Hepatocyte (in vitro differentiated cells): Measurements from ENCODE around the gene NDUFS1. TPM values are rescaled to one million over a fixed set of nuclear protein-coding genes. Genes with fewer than 3 reads are reported as not detected.
"Not testable (repeated sequence)": the region's sequence is repeated elsewhere in the genome, so short reads cannot be mapped to it uniquely, and the experiment has no call there.

ENCODE experiments used
- DNase-seq: peaks from one replicate; pipeline ENCODE4 v3.0.0-alpha.2; 2016; ENCODE audit warnings: low spot score
- H2AFZ ChIP-seq: fragments of 200-600 bp; sonication (generic); 2 replicates; pipeline ENCODE4 v1.6.0; 2016; ENCODE audit warnings: antibody characterized with exemption, mild to moderate bottlenecking
- H3K27ac ChIP-seq: fragments of 200-600 bp; sonication (generic); 2 replicates; pipeline ENCODE4 v1.5.1; 2016; ENCODE audit warnings: mild to moderate bottlenecking
- H3K27me3 ChIP-seq: fragments of 200-600 bp; sonication (generic); 2 replicates; pipeline ENCODE4 v1.6.1; 2016
- H3K36me3 ChIP-seq: fragments of 200-600 bp; sonication (generic); replicated peaks from 2 replicates; pipeline ENCODE4 v1.5.1; 2016; ENCODE audit warnings: low read depth; ENCODE audit not compliant: insufficient read depth
- H3K4me1 ChIP-seq: fragments of 200-600 bp; sonication (generic); 2 replicates; pipeline ENCODE4 v1.5.1; 2016; ENCODE audit warnings: mild to moderate bottlenecking, moderate library complexity; ENCODE audit not compliant: insufficient read depth
- H3K4me2 ChIP-seq: fragments of 200-600 bp; sonication (generic); 2 replicates; pipeline ENCODE4 v1.6.0; 2016
- H3K4me3 ChIP-seq: fragments of 200-600 bp; sonication (generic); 2 replicates; pipeline ENCODE4 v1.5.1; 2016; ENCODE audit warnings: mild to moderate bottlenecking
- H3K79me2 ChIP-seq: fragments of 200-600 bp; sonication (generic); 2 replicates; pipeline ENCODE4 v1.6.0; 2017; ENCODE audit warnings: mild to moderate bottlenecking
- H3K9me2 ChIP-seq: fragments of 200-600 bp; sonication (generic); replicated peaks from 2 replicates; pipeline ENCODE4 v1.6.0; 2017; ENCODE audit warnings: mild to moderate bottlenecking; ENCODE audit not compliant: insufficient read depth
- H3K9me3 ChIP-seq: fragments of 200-600 bp; sonication (generic); 2 replicates; pipeline ENCODE4 v1.5.1; 2016; ENCODE audit warnings: low read depth, mild to moderate bottlenecking
- H4K20me1 ChIP-seq: fragments of 200-600 bp; sonication (generic); 2 replicates; pipeline ENCODE4 v1.6.0; 2016; ENCODE audit warnings: mild to moderate bottlenecking; ENCODE audit not compliant: insufficient read depth, poor library complexity, severe bottlenecking
- CTCF ChIP-seq: fragments of 200-600 bp; sonication (generic); IDR thresholded peaks from 2 replicates; pipeline ENCODE4 v1.5.1; 2016; ENCODE audit warnings: antibody characterized with exemption, mild to moderate bottlenecking; ENCODE audit not compliant: poor library complexity
- EZH2 ChIP-seq: fragments of 200-600 bp; sonication (generic); IDR thresholded peaks from 2 replicates; pipeline ENCODE4 v1.6.1; 2016; ENCODE audit warnings: antibody characterized with exemption, mild to moderate bottlenecking, borderline replicate concordance
- EZH2phosphoT487 ChIP-seq: fragments of 200-600 bp; sonication (generic); IDR thresholded peaks from one replicate; pipeline ENCODE4 v1.6.1; 2018; ENCODE audit warnings: antibody characterized with exemption, mild to moderate bottlenecking, low read depth, moderate library complexity; ENCODE audit not compliant: unreplicated experiment, severe bottlenecking
- WGBS: methylation state at CpG from one replicate; pipeline ENCODE4 v1.1.6; 2016; ENCODE audit warnings: low lambda C conversion rate; ENCODE audit errors: missing lambda C conversion rate; 5-methylcytosine and 5-hydroxymethylcytosine counted together
- polyA plus RNA-seq: library from polyadenylated mRNA; unstranded; fragments of >200 nt; fragmentation: Nextera tagmentation; extraction: Ambion mirVana; gene quantifications from 2 replicates; pipeline ENCODE4 v1.2.1, GENCODE V29; 2016
- total RNA-seq: library from RNA; depleted of rRNA; stranded (reverse); fragments of >200 nt; gene quantifications from 2 replicates; pipeline ENCODE4 v1.2.3, GENCODE V29; 2014

NDUFS1 gene
- total and polyA plus RNA-seq, 2 experiments from 2014 or later = 46.5 to 121 TPM

GRCh38 chr2:206144383-206144782, 14.9 kb downstream of the NDUFS1 start:
- Histone ChIP-seq H3K27me3 (no peaks in the 10 kb centered on the region), H3K36me3 (no peaks in the 10 kb centered on the region), H3K9me3 (no peaks in the 10 kb centered on the region), H3K27ac (no peak overlapping the region), H2AFZ (no peak overlapping the region), H3K9me2 (no peaks in the 10 kb centered on the region), H4K20me1 (no peaks in the 10 kb centered on the region), H3K4me1 (no peaks in the 10 kb centered on the region), H3K79me2 (peaks cover 4% of the 10 kb centered on the region), H3K4me3 (no peak overlapping the region), H3K4me2 (no peak overlapping the region)
- TF ChIP-seq EZH2phosphoT487 (no peak), EZH2 (no peak), CTCF (no peak)
- DNase-seq = no peak
- WGBS = 96% methylated on average over 2 of the region's 2 CpGs

GRCh38 chr2:206143451-206143850, 15.8 kb downstream of the NDUFS1 start:
- no peaks in the 10 kb centered on the region for H3K9me3 ChIP-seq
- H2AFZ ChIP-seq = no peak overlapping the region
- no peak overlapping the region for H3K4me3 ChIP-seq
- no peak overlapping the region for H3K27ac ChIP-seq
- no peaks in the 10 kb centered on the region for H3K27me3 ChIP-seq
- H3K79me2 ChIP-seq = no peaks in the 10 kb centered on the region
- 100% methylated on average over 4 of the region's 4 CpGs for WGBS
- no peaks in the 10 kb centered on the region for H3K9me2 ChIP-seq
- no peaks in the 10 kb centered on the region for H3K4me1 ChIP-seq
- no peak overlapping the region for H3K4me2 ChIP-seq
- DNase-seq = no peak
- no peaks in the 10 kb centered on the region for H4K20me1 ChIP-seq
- no peaks in the 10 kb centered on the region for H3K36me3 ChIP-seq
- no peak for TF ChIP-seq EZH2
- TF ChIP-seq CTCF = no peak
- TF ChIP-seq EZH2phosphoT487 = no peak

GRCh38 chr2:206127656-206128055, 31.6 kb downstream of the NDUFS1 start:
- no peaks in the 10 kb centered on the region for H3K9me3 ChIP-seq
- no peaks in the 10 kb centered on the region for H4K20me1 ChIP-seq
- H3K4me3 ChIP-seq = no peak overlapping the region
- H3K27ac ChIP-seq = no peak overlapping the region
- no peaks in the 10 kb centered on the region for H3K79me2 ChIP-seq
- no peak for DNase-seq
- H3K27me3 ChIP-seq = no peaks in the 10 kb centered on the region
- no peak for TF ChIP-seq CTCF
- TF ChIP-seq EZH2phosphoT487 = no peak
- no peak for TF ChIP-seq EZH2
- no peaks in the 10 kb centered on the region for H3K4me1 ChIP-seq
- no peaks in the 10 kb centered on the region for H3K9me2 ChIP-seq
- H3K36me3 ChIP-seq = no peaks in the 10 kb centered on the region
- no peak overlapping the region for H2AFZ ChIP-seq
- no peak overlapping the region for H3K4me2 ChIP-seq

- H3K9me2 ChIP-seq = no peaks in the 10 kb centered on the region
- no peaks in the 10 kb centered on the region for H3K79me2 ChIP-seq
- H2AFZ ChIP-seq = no peak overlapping the region
- no peaks in the 10 kb centered on the region for H3K4me1 ChIP-seq
- H3K4me3 ChIP-seq = no peak overlapping the region
- peaks cover 6% of the 10 kb centered on the region for H3K36me3 ChIP-seq
- no peak for TF ChIP-seq CTCF
- TF ChIP-seq EZH2 = no peak
- TF ChIP-seq EZH2phosphoT487 = no peak
- no peaks in the 10 kb centered on the region for H3K27me3 ChIP-seq
- H4K20me1 ChIP-seq = no peaks in the 10 kb centered on the region
- no peak overlapping the region for H3K4me2 ChIP-seq
- DNase-seq = no peak
- no peaks in the 10 kb centered on the region for H3K9me3 ChIP-seq
- H3K27ac ChIP-seq = no peak overlapping the region
Observed at GRCh38 chr2:206125901-206126300, 33.3 kb downstream of the NDUFS1 start.

GRCh38 chr2:206122569-206122968, 36.7 kb downstream of the NDUFS1 start:
- not testable (repeated sequence) for H3K79me2 ChIP-seq, H3K36me3 ChIP-seq, H2AFZ ChIP-seq, H3K4me1 ChIP-seq, H4K20me1 ChIP-seq, H3K4me3 ChIP-seq, H3K4me2 ChIP-seq, H3K27me3 ChIP-seq, H3K9me2 ChIP-seq, H3K27ac ChIP-seq, H3K9me3 ChIP-seq, DNase-seq
- 96% methylated on average over 3 of the region's 3 CpGs for WGBS
